WI38 (cell line): ENCODE data around the gene DRICH1.
A peak's percentile ranks its signal among the peaks of the same experiment; 100 is the strongest.
"Not testable (repeated sequence)": the region's sequence is repeated elsewhere in the genome, so short reads cannot be mapped to it uniquely, and the experiment has no call there.

Experiments
- H3K4me3 ChIP-seq: 2 replicates; pipeline ENCODE4 v1.5.1; 2011; ENCODE audit warnings: low read depth, mild to moderate bottlenecking, control low read depth, low read length
- CTCF ChIP-seq: IDR thresholded peaks from 2 replicates; pipeline ENCODE4 v1.5.1; 2012; ENCODE audit warnings: low read depth, mild to moderate bottlenecking, control low read depth, low read length

The DRICH1 gene

GRCh38 chr22:23627401-23628055 lies 4.6 kb downstream of the DRICH1 start:
- H3K4me3 ChIP-seq: not testable (repeated sequence)
- peak; percentile 45; the same call in 1 of the 2 replicates for TF ChIP-seq CTCF

- TF ChIP-seq CTCF: no peak
- H3K4me3 ChIP-seq: no peak overlapping the region
Observed at GRCh38 chr22:23626286-23626975, 5.7 kb downstream of the DRICH1 start.

GRCh38 chr22:23622634-23623033 lies 9.5 kb downstream of the DRICH1 start:
- no peak for TF ChIP-seq CTCF
- no peak overlapping the region for H3K4me3 ChIP-seq

GRCh38 chr22:23621916-23622315 lies 10.2 kb downstream of the DRICH1 start:
- H3K4me3 ChIP-seq: not testable (repeated sequence)

GRCh38 chr22:23621082-23621780 lies 10.9 kb downstream of the DRICH1 start:
- no peak for TF ChIP-seq CTCF

GRCh38 chr22:23613193-23613972 lies 18.7 kb downstream of the DRICH1 start:
- TF ChIP-seq CTCF: no peak
- no peak overlapping the region for H3K4me3 ChIP-seq

More at GRCh38 chr22:23621082-23621780, 10.9 kb downstream of the DRICH1 start:
- no peak overlapping the region for H3K4me3 ChIP-seq

- no peak for TF ChIP-seq CTCF
- no peak overlapping the region for H3K4me3 ChIP-seq
Observed at GRCh38 chr22:23609983-23610781, 21.9 kb downstream of the DRICH1 start.
